ENCODE measurements around the gene KREMEN1.

- no peak for TF ChIP-seq POLR2A (IDR thresholded peaks at IDR 0.05; ENCODE audit: low read length)
- no peak for TF ChIP-seq GATA1 (IDR thresholded peaks at IDR 0.05; ENCODE audit: low read depth, low read length)
These were observed 75.2 kb downstream of the KREMEN1 start for GRCh38 chr22:29148036-29148435.

Measured in erythroblast (primary cell).